Stimulated activated CD8-positive, alpha-beta memory T cell treated with anti-CD3 and anti-CD28 coated beads, Interleukin-2, amount 100 ng/mL, for 1 hour (primary cell): ENCODE data around the gene ALG9.
A peak's percentile ranks its signal among the peaks of the same experiment; 100 is the strongest.

Experiments
- DNase-seq, 2 donors: peaks; one replicate each; pipeline ENCODE4 v3.0.0-alpha.2; 2020; ENCODE audit warnings: low read depth in 2 of 2

Gene ALG9

DNA sequence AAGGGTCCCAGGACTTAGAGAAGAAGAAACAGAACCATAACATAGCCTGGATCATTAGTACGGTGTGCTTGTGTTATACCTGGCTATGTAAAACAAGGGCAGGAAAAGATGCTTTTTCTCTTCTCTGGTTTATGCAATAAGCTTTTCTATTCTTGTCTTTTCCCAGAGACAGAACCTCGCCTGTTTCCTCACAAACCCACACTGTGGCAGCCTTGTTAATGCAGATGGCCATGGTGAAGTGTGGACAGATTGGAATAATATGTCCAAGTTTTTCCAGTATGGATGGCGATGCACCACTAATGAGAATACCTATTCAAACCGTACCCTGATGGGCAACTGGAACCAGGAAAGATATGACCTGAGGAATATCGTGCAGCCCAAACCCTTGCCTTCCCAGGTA, 10.8 kb upstream of the ALG9 start:
- no peak for DNase-seq

- no peak for DNase-seq
Measured at GRCh38 chr11:111879637-111879960, 8.2 kb upstream of the ALG9 start.

- peak; percentile 85 to 91 for DNase-seq
Measured at GRCh38 chr11:111878849-111879636, 7.7 kb upstream of the ALG9 start, which contains the start of the genes CFAP68 and FDXACB1. Gene CFAP68 (plus strand): TSS chr11:111879541. CDS start chr11:111879561, 20 bp downstream. Gene FDXACB1 (minus strand): TSS chr11:111879165. CDS start chr11:111879132, 33 bp downstream.

DNA sequence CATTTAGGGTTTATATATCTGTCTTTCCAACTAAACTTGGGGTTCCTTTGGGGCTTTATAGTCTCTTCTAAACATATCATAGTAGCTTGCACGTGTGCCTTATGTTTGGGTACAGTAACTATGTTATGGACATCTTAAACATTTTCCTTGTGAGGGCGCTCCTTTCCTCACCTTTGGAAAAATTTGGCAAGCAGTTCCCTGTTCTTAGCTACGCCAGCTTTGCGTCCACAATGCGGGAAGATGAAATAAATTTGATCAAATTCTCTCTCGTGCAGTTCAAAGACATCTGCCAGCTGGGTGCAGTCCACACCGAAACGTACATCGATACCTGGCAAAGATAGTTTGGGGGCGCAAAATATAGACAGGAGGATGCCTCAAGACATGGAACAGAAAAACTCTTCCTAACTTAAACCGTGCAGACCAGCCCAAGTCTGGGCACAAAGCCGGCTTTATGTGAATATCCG, 7.0 kb upstream of the ALG9 start:
- no peak for DNase-seq

DNA sequence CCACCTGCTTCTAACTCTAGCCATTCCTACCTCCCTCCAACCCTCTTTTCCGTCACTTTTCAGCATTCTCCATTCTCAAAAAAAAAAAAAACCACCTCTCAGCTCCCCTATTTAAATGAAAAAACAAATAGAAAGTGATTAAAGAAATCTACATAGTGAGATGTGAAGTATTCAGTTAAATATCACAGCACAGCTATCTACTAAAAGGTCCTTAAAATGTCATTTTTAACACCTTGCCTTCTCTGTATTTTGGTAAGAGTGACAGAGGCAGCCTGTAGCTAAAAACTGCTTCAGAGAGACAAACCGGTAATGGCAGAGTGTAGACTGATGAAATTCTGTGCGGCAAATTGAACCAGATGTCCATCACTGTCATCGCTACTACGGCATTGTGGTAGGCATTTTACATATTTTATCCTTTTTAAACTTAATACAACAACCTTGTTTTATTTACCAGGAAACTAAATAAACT, 346 bp upstream of the ALG9 start:
- DNase-seq = no peak

GRCh38 chr11:111870522-111870885, 877 bp downstream of the ALG9 start:
- DNase-seq = no peak

- DNase-seq = no peak
Measured at GRCh38 chr11:111870113-111870512, 1.3 kb downstream of the ALG9 start.

- DNase-seq = no peak
Measured at GRCh38 chr11:111860257-111860656, 11.1 kb downstream of the ALG9 start.

- no peak for DNase-seq
Measured at GRCh38 chr11:111855506-111855905, 15.9 kb downstream of the ALG9 start.

- no peak for DNase-seq
Measured at GRCh38 chr11:111852103-111852502, 19.3 kb downstream of the ALG9 start.

- DNase-seq = no peak
Measured at GRCh38 chr11:111851636-111852035, 19.7 kb downstream of the ALG9 start.

GRCh38 chr11:111851067-111851466, 20.3 kb downstream of the ALG9 start:
- DNase-seq = no peak

- no peak for DNase-seq
Measured at GRCh38 chr11:111849631-111850030, 21.8 kb downstream of the ALG9 start.

DNA sequence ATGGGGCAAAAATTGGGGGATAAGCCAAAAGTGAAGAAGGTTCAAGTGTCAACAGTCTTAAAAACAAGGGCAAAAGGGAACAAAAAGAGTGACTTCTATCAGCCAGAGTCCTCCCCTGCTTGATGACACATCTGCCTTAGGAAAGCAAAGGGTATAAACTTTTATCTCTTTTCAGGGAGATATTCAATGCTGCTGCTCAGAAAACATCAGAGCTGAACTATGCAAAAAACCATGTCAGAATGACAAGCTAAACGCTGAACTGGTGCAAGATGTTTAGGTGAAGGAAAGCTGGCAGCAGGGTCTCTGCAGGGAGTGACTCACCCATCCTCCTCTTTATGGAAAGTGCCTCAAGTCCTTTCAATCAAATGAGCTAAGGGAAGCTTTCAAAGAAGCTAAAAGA, 24.7 kb downstream of the ALG9 start:
- no peak for DNase-seq

- DNase-seq = no peak
Measured at GRCh38 chr11:111846063-111846462, 25.3 kb downstream of the ALG9 start.

- DNase-seq = no peak
Measured at GRCh38 chr11:111845276-111846028, 25.9 kb downstream of the ALG9 start.

DNA sequence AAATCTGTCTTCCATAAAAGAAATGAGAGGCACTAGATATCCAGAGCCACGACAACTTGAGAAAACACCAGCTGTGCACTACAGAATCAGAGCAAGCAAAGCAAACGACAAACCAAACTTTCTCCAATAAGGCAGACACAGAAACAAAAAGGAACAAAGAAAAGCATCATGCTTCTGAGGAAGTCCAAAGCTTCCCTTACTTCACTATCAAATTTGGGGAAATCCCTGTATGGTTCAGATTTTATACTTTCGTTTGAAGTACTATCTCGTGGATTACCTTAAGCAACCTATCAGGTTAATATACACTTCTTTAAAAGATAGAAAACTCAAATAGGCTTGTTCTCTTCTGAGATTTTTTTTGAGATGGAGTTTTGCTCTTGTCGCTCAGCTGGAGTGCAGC, 27.7 kb downstream of the ALG9 start:
- no peak for DNase-seq

GRCh38 chr11:111841370-111842053, 29.9 kb downstream of the ALG9 start:
- peak; percentile 69 to 78 for DNase-seq

GRCh38 chr11:111840143-111840542, 31.2 kb downstream of the ALG9 start:
- no peak for DNase-seq

DNA sequence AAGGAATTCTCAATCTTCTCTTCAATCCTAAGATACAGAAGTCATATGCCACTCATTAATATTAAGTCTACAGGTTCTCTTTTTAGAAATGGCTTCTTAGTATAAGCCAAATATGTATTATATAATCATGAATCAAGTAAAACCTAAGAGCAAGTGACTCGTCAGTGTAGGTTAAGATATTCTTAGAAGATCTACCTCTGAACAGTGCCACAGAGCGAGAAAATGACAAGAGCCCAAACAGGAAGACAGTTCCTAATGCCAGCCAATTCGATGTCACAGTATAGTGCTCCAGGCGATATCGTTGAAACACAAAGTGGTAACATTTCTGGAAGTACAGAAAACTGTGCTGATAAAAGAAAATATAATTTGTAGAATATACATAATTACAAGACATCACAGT, 33.3 kb downstream of the ALG9 start:
- DNase-seq = no peak

DNA sequence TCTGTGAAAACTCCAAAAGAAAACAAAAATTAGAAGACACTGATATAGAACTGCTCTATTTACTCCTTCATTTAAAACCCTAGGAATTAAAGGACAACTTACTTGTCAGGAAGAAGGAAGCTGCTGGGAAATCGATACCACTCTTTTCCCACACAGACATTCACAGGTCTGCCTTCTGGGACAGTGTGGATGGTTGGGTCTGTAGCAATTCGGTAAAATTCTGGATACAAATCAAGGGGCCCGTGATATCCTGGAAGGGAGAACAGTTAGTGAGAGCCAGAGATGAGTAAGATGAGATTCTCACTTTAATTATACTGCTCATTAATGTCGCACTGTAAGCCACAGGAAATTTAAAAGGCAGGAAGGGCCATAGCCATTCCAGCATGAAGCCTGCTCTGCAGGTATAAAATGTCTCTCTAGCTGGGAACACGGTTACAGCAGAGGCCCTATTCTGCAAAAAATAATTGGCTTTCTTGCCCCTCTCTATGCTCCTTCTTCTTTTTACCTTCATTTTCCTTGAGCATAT, 34.0 kb downstream of the ALG9 start:
- DNase-seq = no peak

DNA sequence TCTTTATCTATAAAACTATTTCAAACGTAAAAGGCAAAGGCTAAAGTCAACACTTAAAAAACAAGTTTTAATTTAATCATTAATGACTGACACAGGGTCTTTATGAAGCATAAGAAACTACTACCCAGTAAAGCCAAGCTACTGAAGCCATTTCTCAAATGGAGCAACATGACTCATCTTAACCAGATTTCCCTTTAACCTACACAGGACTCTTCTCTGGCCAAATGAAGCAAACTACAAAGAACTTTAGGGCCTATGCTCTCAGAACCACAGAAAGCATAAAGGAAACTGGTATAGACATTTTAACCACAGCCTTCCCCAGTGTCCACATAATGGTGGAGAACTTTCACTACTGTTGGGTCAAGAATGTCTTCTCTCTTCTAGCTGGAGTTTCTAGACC, 34.7 kb downstream of the ALG9 start:
- no peak for DNase-seq
